Stimulated activated CD4-positive, alpha-beta T cell treated with anti-CD3 and anti-CD28 coated beads, Interleukin-15, amount 100 ng/mL, for 24 hours (primary cell): Measurements from ENCODE around the gene S100A2.

Experiments used
- DNase-seq: peaks from one replicate; pipeline ENCODE4 v3.0.0-alpha.2; 2020

S100A2 gene

GRCh38 chr1:153543736-153544135, 21.9 kb downstream of the S100A2 start:
- no peak for DNase-seq

- no peak for DNase-seq
Measured at GRCh38 chr1:153542956-153543711, 22.5 kb downstream of the S100A2 start.

- no peak for DNase-seq
Measured at GRCh38 chr1:153541641-153542590, 23.7 kb downstream of the S100A2 start.

- DNase-seq, result peak; percentile 61
Measured at GRCh38 chr1:153540394-153541361, 25.0 kb downstream of the S100A2 start, which contains the start of gene S100A5. Gene S100A5, minus strand, starts transcription at chr1:153540934. Its CDS starts 743 bp downstream, at chr1:153540191.

- DNase-seq, result no peak
Measured at GRCh38 chr1:153539395-153540093, 26.1 kb downstream of the S100A2 start.

DNA sequence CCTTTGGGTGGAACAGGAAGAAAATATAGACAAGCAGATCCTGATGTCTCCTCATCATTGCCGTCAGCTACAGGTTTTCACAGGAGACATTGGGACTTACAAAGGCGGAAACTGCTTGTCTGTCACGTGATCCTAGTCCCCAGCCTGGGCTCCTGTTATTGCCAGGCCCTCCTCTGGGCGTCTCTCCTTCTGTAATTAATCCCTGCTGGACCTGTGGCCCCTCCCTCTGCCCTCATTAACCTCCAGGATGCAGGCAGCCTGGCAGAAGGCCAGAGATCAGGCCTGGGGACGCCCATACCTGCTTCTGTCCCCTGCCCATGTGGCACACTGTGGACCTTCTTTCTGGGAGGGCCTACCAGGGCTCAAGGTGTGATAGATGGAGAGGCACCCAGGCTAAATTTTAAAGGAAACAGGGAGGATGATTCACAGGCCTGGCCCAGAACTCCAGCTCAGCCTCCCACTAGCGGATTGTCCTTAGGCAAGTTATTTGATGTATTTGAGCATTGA, 27.3 kb downstream of the S100A2 start:
- no peak for DNase-seq

GRCh38 chr1:153537376-153537730, 28.3 kb downstream of the S100A2 start:
- DNase-seq, result no peak

DNA sequence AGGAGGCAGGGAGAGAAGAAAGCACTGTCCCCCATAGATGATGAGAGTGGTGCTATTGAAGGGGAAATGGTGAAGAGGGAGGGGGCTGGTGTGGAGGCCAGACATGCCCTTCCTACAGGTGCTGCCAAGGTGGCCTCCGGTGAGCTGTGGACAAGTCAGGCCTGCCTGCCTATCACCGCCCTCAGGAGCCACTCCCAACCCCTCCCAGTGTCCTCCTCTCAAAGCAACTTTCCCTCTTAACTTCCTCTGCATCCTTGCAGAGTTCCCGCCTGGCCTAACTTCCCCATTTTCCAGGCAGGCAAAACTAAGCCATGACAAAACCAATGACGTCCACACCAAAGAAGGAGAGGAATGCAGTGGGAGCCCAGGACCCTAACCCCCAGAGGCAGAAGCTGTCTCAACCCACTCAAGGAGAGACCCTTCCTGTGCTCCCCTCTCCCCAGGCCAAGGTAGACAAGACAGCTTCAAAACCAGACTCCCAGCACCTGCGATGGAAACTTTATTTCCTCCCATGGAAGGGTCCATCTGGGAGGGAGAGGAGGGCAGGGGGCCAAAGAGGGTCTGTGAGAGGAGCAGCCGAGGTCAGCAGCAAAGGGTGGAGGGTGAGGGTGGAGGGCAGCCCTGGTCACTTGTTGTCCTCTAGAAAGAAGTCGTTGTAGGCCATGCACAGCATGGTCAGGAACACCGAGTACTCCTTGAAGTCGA, 28.8 kb downstream of the S100A2 start:
- no peak for DNase-seq

DNA sequence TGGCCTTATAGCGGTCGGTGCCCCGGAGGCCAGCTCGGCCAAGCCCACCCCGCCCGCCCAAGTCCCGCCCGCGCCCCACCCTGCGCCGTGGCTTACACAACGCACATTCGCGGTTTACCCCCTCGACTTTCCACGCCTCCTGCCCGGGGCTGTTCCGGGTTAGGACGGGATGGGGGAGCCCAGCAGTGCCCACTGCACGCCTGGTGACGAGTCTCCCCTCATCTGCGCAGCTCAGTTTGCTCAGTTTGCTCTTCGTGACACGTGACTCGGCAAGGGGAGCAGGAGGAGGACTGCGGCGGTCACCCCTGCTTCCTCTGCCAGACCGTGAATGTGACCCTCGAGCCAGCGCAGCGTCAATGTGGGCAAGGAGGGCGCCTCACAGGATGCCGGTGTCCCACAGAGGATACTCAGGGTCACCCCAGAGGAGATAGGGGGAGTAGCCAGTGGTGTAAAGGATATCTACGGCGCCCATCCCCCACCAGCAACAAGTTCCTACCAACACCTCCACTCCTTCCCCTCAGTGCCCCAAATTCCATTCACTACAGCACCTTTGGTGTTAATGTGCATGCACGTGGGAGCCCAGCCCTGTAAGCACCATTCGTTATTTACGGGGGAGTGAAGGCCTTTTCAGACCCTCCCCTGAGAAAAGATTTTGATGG, 29.5 kb downstream of the S100A2 start:
- DNase-seq, result peak; percentile 90

DNA sequence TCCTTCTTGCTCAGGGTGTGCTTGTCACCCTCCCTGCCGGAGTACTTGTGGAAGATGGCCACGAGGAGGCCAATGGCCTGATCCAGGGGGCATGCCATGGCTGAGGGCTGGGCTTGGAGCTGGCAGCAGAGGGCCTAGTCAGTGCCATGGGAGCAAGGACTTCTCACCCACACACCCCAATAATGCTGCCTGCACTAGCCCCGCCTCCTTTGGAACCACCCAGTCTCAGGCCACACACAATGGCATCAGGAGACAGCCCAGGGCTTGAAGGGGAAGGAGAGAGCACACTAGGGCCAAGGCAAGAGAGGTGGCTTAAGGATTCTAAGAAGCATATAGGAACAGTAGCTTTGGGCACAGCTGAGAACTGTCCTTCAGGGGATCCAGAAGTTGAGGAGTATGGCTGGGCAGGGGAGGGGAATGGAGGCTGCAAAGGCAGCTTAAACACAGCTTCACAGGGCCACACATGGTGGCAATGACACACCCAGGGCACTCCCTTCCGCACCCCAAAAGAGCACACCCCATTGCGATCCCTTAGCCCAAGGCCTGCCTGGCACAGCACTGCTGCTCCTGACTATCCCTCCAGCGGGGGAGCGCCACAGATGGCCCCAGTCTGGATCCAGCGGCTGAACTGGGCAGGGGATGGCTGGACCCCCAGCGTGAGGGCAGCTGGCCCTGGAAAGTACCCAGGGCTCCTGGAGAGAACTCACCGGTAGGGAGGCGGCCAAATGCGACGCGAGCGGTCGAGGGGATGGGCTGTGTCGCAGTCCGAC, 30.2 kb downstream of the S100A2 start, which contains the start of gene S100A6:
TSS of gene S100A6 (minus strand) at position 750 of the 770 bp plus-strand sequence. CDS start at position 98, 652 bp downstream.
- DNase-seq, result peak; percentile 72

GRCh38 chr1:153534925-153535241, 30.8 kb downstream of the S100A2 start:
- DNase-seq, result no peak

GRCh38 chr1:153534226-153534924, 31.3 kb downstream of the S100A2 start:
- no peak for DNase-seq

DNA sequence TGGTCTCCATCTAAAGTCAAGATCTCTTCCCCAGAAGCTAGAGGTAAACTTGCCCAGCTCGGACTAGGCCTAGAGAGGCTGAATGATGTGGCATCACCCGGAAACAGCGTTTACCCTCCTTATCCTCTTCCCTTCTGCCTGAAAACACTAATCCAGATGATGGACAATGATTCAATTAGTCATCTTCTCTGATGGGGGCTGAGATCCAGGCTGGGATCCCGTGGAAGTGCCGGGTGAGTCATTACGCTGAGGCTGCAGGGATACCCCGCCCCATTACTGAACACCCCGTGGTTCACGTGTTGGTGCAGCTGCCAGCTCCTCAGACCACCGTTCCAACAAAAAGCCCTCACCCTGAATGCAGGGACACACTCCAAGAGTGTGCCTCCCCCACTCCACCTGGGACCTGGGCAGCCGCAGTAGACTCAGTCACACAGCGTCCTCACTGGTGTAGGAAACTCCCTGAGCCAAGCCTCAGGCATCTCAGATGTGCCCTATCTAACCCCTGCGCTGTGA, 31.9 kb downstream of the S100A2 start:
- peak; percentile 34 for DNase-seq

DNA sequence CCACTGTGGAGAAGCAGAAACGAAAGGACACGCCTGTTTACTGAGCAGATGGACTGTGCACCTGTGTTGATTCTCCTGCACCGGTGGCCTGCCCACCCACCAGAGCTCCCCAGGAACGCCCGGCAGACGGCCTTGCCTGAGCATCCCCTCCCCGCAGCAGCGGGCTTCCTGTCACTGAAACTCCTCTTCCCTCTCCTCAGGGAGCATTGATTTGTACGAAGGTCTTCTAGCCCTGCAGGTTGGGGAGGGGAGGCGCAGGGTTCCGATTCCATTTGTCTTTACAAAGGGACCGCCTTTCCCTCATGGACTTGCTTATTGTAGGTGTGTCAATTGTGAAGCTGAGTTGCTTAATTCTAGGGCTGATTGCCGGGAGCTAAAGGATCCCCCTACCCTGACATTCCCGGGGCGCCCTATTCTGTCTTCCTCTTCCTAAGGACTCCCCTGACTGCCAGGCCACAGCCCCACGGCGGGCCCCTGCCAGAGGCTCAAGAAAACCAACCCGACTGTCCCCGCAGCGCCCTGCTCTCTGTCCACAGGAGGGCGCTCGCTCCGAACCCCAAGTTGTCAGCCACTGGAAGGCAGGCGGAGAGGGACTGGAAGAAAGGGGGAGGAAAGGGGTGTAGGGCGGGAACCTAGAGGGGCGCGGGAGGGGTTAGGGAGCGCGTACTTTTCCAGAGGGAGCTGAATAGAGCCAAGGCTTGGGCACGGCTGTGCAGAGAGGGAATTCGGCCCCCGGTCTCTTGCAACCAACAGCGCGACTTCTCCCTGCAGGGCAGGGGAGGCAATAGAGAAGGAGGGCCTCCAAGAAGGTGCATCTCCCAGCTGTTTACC, 32.7 kb downstream of the S100A2 start:
- peak; percentile 86 for DNase-seq

DNA sequence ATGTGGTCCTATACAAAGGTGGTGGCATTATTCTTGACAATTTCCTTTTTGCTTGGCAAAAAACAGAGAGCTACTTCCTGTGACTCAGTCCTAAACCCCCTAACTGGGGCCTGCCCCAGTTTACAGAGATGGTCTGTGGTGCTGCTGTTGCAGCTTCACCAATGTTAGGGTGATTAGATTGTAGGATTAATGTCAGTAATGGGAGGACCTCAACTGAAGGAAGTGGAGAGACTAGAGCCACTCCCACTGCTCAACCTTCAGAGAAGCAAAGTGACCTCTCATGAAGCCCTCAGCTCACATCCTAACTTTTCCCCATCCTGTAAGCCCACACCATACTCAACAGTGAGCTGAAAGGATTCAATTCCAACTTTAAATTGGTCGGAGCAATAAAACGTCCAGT, 33.5 kb downstream of the S100A2 start:
- DNase-seq, result peak; percentile 53

GRCh38 chr1:153531638-153532037, 34.0 kb downstream of the S100A2 start:
- DNase-seq, result no peak

DNA sequence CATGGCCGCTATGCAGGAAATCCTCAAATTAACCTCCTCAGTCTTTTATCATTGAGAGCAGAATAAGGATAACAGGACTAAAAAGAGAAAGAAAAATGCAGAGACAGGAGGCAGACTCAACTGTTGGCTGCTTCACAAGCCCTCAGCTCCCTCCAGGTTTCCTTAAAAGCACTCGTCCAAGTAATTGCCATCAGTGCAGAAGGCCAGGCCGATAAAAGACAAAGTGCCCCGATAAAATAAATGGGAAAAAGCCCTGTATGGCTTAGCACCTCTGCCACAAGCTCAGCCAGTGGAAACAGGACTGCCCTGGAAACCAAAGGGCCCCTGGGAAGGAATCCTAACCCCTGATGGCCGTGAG, 38.0 kb downstream of the S100A2 start:
- DNase-seq, result no peak
